WTC11 (cell line): ENCODE measurements around the gene IFNLR1. TPM values are rescaled to one million over a fixed set of nuclear protein-coding genes. Genes with fewer than 3 reads are reported as not detected.

Source experiments
- ATAC-seq: fragments of 200-7000 bp; cut with Tn5 transposase; 2 replicates; pipeline ENCODE4 v1.10.0; 2021; ENCODE audit warnings: mild to moderate bottlenecking, moderate library complexity
- CTCF ChIA-PET: fragments of 300-600 bp; sonication (Branson Sonifier 250); formaldehyde crosslinking; loops from one replicate; lab custom pipeline; 2021; ENCODE audit warnings: antibody characterized with exemption; lab: Charles Lee
- POLR2A ChIA-PET: fragments of 350-600 bp; sonication (Branson Sonifier 250); formaldehyde crosslinking; loops from one replicate; lab custom pipeline; 2021; ENCODE audit warnings: antibody characterized with exemption; lab: Charles Lee
- DNase-seq: peaks from one replicate; pipeline ENCODE4 v3.0.0; 2021; ENCODE audit warnings: low spot score
- H3K27ac Mint-ChIP-seq: 2 replicates; pipeline ENCODE4 v1.8.0; 2021; ENCODE audit warnings: mixed read lengths
- H3K27me3 Mint-ChIP-seq: 2 replicates; pipeline ENCODE4 v1.8.0; 2021; ENCODE audit warnings: low read depth, mild to moderate bottlenecking, moderate library complexity, mixed read lengths
- H3K36me3 Mint-ChIP-seq: 2 replicates; pipeline ENCODE4 v1.8.0; 2021; ENCODE audit warnings: mixed read lengths
- H3K4me1 Mint-ChIP-seq: 2 replicates; pipeline ENCODE4 v1.8.0; 2022; ENCODE audit warnings: mixed read lengths
- H3K4me3 Mint-ChIP-seq: 2 replicates; pipeline ENCODE4 v1.8.0; 2021; ENCODE audit warnings: mild to moderate bottlenecking, moderate library complexity, mixed read lengths
- H3K9me3 Mint-ChIP-seq: 2 replicates; pipeline ENCODE4 v1.8.0; 2021; ENCODE audit warnings: mixed read lengths
- CREB1 ChIP-seq: sonication (generic); formaldehyde crosslinking; IDR thresholded peaks from 2 replicates; pipeline ENCODE4 v1.8.0; 2023; ENCODE audit warnings: mild to moderate bottlenecking, missing genetic modification reagents
- GTF2I ChIP-seq: fragments of 250-450 bp; sonication (Bioruptor Pico); conservative IDR thresholded peaks from 2 replicates; pipeline ENCODE4 v1.4.0; 2021; ENCODE audit warnings: mild to moderate bottlenecking
- KAT7 ChIP-seq: sonication (generic); formaldehyde crosslinking; IDR thresholded peaks from 2 replicates; pipeline ENCODE4 v1.8.1; 2023; ENCODE audit warnings: missing genetic modification reagents, mild to moderate bottlenecking, borderline replicate concordance
- MXD4 ChIP-seq: fragments of 250-450 bp; sonication (Bioruptor Pico); IDR thresholded peaks from 2 replicates; pipeline ENCODE4 v1.8.0; 2021; ENCODE audit warnings: mild to moderate bottlenecking, moderate library complexity, borderline replicate concordance
- PRRX2 ChIP-seq: fragments of 250-450 bp; sonication (Bioruptor Pico); IDR thresholded peaks from 2 replicates; pipeline ENCODE4 v1.8.0; 2021; ENCODE audit warnings: mild to moderate bottlenecking
- SP1 ChIP-seq: sonication (generic); formaldehyde crosslinking; conservative IDR thresholded peaks from 2 replicates; pipeline ENCODE4 v1.8.1; 2022; ENCODE audit warnings: missing genetic modification reagents
- ZNF263 ChIP-seq: sonication (generic); formaldehyde crosslinking; IDR thresholded peaks from 2 replicates; pipeline ENCODE4 v1.8.1; 2022; ENCODE audit warnings: low read depth, mild to moderate bottlenecking, moderate library complexity, missing genetic modification reagents
- total RNA-seq: library from RNA; stranded (reverse); gene quantifications from 3 replicates; pipeline ENCODE4 v1.2.3, GENCODE V29; 2021
- TF ChIP-seq, protein P1 (sequence below): sonication (generic); formaldehyde crosslinking; IDR thresholded peaks from 2 replicates; pipeline ENCODE4 v1.8.0; 2023; ENCODE audit warnings: missing genetic modification reagents
- TF ChIP-seq, protein P2 (sequence below): sonication (generic); formaldehyde crosslinking; IDR thresholded peaks from 2 replicates; pipeline ENCODE4 v1.8.0; 2022; ENCODE audit warnings: mild to moderate bottlenecking, missing genetic modification reagents
- TF ChIP-seq, protein P3 (sequence below): sonication (generic); formaldehyde crosslinking; IDR thresholded peaks from 2 replicates; pipeline ENCODE4 v1.8.1; 2023; ENCODE audit warnings: mild to moderate bottlenecking, missing genetic modification reagents, borderline replicate concordance
- TF ChIP-seq, protein P4 (sequence below): fragments of 250-450 bp; sonication (Bioruptor Pico); IDR thresholded peaks from 2 replicates; pipeline ENCODE4 v1.9.0; 2021; ENCODE audit warnings: moderate library complexity, mild to moderate bottlenecking, inconsistent platforms, borderline replicate concordance
- TF ChIP-seq, protein P5 (sequence below): sonication (generic); formaldehyde crosslinking; IDR thresholded peaks from 2 replicates; pipeline ENCODE4 v1.8.1; 2023; ENCODE audit warnings: mild to moderate bottlenecking, missing genetic modification reagents, moderate library complexity
- TF ChIP-seq, protein P6 (sequence below): sonication (generic); formaldehyde crosslinking; IDR thresholded peaks from 2 replicates; pipeline ENCODE4 v1.8.0; 2022; ENCODE audit warnings: mild to moderate bottlenecking, missing genetic modification reagents

The IFNLR1 gene
- total RNA-seq, 1 experiment from 2014 or later = 6.6 TPM

DNA sequence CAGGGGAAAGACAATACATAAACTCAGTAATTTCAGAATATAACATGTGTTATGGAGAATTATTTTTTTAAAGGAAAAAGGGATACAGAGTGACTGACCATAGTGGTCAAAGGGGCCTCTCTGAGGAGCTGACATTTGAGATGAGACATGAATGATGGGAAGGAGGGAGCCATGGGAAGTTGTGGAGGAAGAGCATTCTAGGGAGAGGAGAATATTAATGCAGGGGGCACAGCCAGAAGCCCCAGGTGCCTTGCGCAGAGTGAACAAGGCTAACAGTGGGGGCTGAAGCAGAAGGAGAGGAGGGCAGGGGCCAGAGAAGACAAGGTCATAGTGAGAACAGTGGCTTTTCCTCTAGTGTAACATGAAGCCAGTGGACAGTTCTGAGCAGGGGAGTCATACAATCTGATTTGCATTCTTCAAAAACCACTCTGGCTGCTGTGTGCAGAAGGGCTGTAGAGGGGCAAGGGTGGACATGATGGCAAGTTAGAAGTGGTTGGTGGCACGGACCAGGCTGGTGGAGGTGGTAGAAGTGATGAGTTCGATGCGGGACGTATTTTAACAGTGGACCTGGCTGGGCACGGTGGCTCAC is 28.2 kb upstream of the IFNLR1 start:
- no peaks in the 10 kb centered on the region for H3K27me3 Mint-ChIP-seq
- peaks cover 6% of the 10 kb centered on the region; the same call in 1 of the 2 replicates for H3K9me3 Mint-ChIP-seq
- POLR2A ChIA-PET = interaction anchor here (0.6 kb wide), 1 partner anchor 159 kb away, joined by 3 read pairs; no protein-coding TSS in a partner anchor
- no peak for DNase-seq
- no peak overlapping the region for H3K4me3 Mint-ChIP-seq
- peaks cover 10% of the 10 kb centered on the region for H3K4me1 Mint-ChIP-seq
- CTCF ChIA-PET = interaction anchor here (1.0 to 1.4 kb wide), 2 partner anchors 14 to 177 kb away, joined by 3 to 4 read pairs; no protein-coding TSS in a partner anchor
- no peaks in the 10 kb centered on the region for H3K36me3 Mint-ChIP-seq
- no peak for TF ChIP-seq ZNF263 (CRISPR knock-in tag)
- TF ChIP-seq GTF2I (CRISPR knock-in tag) = 0 out of 2 replicates have a peak, but pooled peaks have one; percentile 49
- ATAC-seq = no peak
- no peak overlapping the region; the same call in 1 of the 2 replicates for H3K27ac Mint-ChIP-seq

DNA sequence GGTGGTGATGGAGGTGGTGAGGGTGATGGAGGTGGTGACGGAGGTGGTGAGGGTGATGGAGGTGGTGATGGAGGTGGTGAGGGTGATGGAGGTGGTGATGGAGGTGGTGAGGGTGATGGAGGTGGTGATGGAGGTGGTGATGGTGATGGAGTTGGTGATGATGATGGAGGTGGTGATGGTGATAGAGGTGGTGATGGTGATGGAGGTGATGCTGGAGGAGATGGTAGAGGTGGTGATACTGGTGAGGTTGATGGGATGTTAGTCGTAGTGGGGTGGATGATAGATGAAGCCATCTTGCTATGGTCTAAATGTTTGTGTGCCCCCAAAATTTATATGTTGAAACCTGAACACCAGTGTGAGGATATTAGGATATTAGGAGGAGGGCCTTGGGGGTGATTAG is 25.3 kb upstream of the IFNLR1 start:
- ATAC-seq (no peak), DNase-seq (no peak)
- peaks cover 6% of the 10 kb centered on the region; the same call in 1 of the 2 replicates for H3K9me3 Mint-ChIP-seq
- H3K27ac Mint-ChIP-seq = no peak overlapping the region
- TF ChIP-seq, protein P1, sequence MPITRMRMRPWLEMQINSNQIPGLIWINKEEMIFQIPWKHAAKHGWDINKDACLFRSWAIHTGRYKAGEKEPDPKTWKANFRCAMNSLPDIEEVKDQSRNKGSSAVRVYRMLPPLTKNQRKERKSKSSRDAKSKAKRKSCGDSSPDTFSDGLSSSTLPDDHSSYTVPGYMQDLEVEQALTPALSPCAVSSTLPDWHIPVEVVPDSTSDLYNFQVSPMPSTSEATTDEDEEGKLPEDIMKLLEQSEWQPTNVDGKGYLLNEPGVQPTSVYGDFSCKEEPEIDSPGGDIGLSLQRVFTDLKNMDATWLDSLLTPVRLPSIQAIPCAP (CRISPR knock-in tag) = no peak
- TF ChIP-seq KAT7 = no peak
- TF ChIP-seq, protein P2, sequence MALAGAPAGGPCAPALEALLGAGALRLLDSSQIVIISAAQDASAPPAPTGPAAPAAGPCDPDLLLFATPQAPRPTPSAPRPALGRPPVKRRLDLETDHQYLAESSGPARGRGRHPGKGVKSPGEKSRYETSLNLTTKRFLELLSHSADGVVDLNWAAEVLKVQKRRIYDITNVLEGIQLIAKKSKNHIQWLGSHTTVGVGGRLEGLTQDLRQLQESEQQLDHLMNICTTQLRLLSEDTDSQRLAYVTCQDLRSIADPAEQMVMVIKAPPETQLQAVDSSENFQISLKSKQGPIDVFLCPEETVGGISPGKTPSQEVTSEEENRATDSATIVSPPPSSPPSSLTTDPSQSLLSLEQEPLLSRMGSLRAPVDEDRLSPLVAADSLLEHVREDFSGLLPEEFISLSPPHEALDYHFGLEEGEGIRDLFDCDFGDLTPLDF (CRISPR knock-in tag) = no peak
- CTCF ChIA-PET = no interaction called here
- H3K4me1 Mint-ChIP-seq = peaks cover 10% of the 10 kb centered on the region
- POLR2A ChIA-PET = no interaction called here
- no peak overlapping the region for H3K4me3 Mint-ChIP-seq
- H3K27me3 Mint-ChIP-seq = no peaks in the 10 kb centered on the region
- no peaks in the 10 kb centered on the region for H3K36me3 Mint-ChIP-seq

DNA sequence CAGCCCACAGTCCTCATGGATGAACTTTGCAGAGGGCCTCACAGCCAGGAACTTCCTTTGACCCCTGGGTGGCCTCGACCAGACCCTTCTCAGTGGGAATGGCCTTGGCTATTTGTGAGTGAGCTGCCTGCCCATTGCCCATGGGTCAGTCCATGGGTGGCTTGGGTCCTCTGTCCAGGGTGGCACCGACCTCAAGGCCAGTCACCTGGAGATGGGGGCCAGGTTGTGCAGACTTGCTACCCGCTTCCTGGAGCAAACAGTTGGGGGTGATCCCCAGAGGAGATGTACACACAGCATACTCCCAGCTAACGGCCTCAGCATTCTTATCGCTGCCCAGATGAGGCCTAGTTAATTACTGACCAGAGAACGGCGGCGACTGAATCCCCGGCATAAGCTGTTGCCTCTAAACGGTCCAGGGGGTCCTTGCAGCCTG is 23.1 kb upstream of the IFNLR1 start:
- Mint-ChIP-seq H3K9me3 (peaks cover 6% of the 10 kb centered on the region; the same call in 1 of the 2 replicates), H3K4me3 (no peak overlapping the region), H3K27me3 (no peaks in the 10 kb centered on the region), H3K36me3 (no peaks in the 10 kb centered on the region), H3K4me1 (no peaks in the 10 kb centered on the region), H3K27ac (no peak overlapping the region)
- no peak for TF ChIP-seq SP1 (CRISPR knock-in tag)
- TF ChIP-seq, protein P1 (CRISPR knock-in tag) = no peak
- TF ChIP-seq, protein P3, sequence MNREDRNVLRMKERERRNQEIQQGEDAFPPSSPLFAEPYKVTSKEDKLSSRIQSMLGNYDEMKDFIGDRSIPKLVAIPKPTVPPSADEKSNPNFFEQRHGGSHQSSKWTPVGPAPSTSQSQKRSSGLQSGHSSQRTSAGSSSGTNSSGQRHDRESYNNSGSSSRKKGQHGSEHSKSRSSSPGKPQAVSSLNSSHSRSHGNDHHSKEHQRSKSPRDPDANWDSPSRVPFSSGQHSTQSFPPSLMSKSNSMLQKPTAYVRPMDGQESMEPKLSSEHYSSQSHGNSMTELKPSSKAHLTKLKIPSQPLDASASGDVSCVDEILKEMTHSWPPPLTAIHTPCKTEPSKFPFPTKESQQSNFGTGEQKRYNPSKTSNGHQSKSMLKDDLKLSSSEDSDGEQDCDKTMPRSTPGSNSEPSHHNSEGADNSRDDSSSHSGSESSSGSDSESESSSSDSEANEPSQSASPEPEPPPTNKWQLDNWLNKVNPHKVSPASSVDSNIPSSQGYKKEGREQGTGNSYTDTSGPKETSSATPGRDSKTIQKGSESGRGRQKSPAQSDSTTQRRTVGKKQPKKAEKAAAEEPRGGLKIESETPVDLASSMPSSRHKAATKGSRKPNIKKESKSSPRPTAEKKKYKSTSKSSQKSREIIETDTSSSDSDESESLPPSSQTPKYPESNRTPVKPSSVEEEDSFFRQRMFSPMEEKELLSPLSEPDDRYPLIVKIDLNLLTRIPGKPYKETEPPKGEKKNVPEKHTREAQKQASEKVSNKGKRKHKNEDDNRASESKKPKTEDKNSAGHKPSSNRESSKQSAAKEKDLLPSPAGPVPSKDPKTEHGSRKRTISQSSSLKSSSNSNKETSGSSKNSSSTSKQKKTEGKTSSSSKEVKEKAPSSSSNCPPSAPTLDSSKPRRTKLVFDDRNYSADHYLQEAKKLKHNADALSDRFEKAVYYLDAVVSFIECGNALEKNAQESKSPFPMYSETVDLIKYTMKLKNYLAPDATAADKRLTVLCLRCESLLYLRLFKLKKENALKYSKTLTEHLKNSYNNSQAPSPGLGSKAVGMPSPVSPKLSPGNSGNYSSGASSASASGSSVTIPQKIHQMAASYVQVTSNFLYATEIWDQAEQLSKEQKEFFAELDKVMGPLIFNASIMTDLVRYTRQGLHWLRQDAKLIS = no peak
- TF ChIP-seq MXD4 (CRISPR knock-in tag) = no peak
- no peak for TF ChIP-seq PRRX2 (CRISPR knock-in tag)
- no peak for TF ChIP-seq CREB1
- no peak for DNase-seq
- CTCF ChIA-PET = interaction anchor here (0.6 to 1.2 kb wide), 2 partner anchors 11 to 109 kb away, joined by 3 to 4 read pairs; partner anchors contain the start of gene GRHL3
- POLR2A ChIA-PET = interaction anchor here (0.6 kb wide), 1 partner anchor 207 kb away, joined by 3 read pairs; no protein-coding TSS in a partner anchor
- ATAC-seq = no peak

DNA sequence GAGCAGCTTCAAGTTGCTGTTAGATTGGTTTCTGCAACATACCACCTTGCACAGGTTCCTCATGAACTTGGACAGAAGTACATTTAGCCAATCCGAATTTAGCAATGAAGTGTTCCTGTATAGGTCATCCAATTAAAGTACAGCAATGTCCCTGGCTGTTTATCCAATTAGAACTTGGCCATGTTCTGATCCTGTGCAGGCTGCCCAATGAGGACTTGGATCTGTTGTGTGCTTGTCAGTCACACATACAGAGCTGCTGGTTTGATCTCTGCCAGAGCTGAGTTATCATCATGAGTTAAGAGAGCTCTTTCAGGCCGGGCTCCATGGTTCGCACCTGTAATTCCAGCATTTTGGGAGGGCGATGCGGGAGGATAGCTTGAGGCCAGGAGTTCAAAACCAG is 22.0 kb upstream of the IFNLR1 start:
- H3K4me1 Mint-ChIP-seq = no peaks in the 10 kb centered on the region
- POLR2A ChIA-PET = interaction anchor here (0.7 kb wide), 1 partner anchor 77 kb away, joined by 3 read pairs; no protein-coding TSS in a partner anchor
- no peak for ATAC-seq
- CTCF ChIA-PET = interaction anchor here (1.0 to 1.4 kb wide), 2 partner anchors 10 to 175 kb away, joined by 3 to 8 read pairs; no protein-coding TSS in a partner anchor
- DNase-seq = no peak
- H3K4me3 Mint-ChIP-seq = no peak overlapping the region
- H3K36me3 Mint-ChIP-seq = no peaks in the 10 kb centered on the region
- H3K27ac Mint-ChIP-seq = no peak overlapping the region
- no peaks in the 10 kb centered on the region for H3K27me3 Mint-ChIP-seq
- TF ChIP-seq, protein P4, sequence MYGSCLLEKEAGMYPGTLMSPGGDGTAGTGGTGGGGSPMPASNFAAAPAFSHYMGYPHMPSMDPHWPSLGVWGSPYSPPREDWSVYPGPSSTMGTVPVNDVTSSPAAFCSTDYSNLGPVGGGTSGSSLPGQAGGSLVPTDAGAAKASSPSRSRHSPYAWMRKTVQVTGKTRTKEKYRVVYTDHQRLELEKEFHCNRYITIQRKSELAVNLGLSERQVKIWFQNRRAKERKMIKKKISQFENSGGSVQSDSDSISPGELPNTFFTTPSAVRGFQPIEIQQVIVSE (CRISPR knock-in tag) = no peak
- TF ChIP-seq, protein P5, sequence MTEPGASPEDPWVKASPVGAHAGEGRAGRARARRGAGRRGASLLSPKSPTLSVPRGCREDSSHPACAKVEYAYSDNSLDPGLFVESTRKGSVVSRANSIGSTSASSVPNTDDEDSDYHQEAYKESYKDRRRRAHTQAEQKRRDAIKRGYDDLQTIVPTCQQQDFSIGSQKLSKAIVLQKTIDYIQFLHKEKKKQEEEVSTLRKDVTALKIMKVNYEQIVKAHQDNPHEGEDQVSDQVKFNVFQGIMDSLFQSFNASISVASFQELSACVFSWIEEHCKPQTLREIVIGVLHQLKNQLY (CRISPR knock-in tag) = no peak
- TF ChIP-seq, protein P6, sequence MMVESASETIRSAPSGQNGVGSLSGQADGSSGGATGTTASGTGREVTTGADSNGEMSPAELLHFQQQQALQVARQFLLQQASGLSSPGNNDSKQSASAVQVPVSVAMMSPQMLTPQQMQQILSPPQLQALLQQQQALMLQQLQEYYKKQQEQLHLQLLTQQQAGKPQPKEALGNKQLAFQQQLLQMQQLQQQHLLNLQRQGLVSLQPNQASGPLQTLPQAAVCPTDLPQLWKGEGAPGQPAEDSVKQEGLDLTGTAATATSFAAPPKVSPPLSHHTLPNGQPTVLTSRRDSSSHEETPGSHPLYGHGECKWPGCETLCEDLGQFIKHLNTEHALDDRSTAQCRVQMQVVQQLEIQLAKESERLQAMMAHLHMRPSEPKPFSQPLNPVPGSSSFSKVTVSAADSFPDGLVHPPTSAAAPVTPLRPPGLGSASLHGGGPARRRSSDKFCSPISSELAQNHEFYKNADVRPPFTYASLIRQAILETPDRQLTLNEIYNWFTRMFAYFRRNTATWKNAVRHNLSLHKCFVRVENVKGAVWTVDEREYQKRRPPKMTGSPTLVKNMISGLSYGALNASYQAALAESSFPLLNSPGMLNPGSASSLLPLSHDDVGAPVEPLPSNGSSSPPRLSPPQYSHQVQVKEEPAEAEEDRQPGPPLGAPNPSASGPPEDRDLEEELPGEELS = no peak
- peaks cover 6% of the 10 kb centered on the region; the same call in 1 of the 2 replicates for H3K9me3 Mint-ChIP-seq
